Thoracic aorta (tissue), 2 donors: ENCODE results near the gene TSPAN32. TPM values are rescaled to one million over a fixed set of nuclear protein-coding genes. Genes with fewer than 3 reads are reported as not detected.

Experiments used
- ATAC-seq: fragments of 150-250 bp; one replicate; pipeline ENCODE4 v1.8.0; 2017; ENCODE audit warnings: low read depth; ENCODE audit not compliant: insufficient number of reproducible peaks, low FRiP score
- DNase-seq: peaks from one replicate; pipeline ENCODE4 v3.0.0-alpha.2; 2020; ENCODE audit warnings: low spot score
- H3K27ac ChIP-seq, 2 donors: fragments of 200-600 bp; sonication (generic); 1 replicate in 1 of 2; 2 replicates in 1 of 2; pipeline ENCODE4 v1.5.1; 2016; ENCODE audit warnings: mild to moderate bottlenecking in 2 of 2, moderate library complexity in 2 of 2
- H3K27me3 ChIP-seq: fragments of 200-600 bp; sonication (generic); replicated peaks from 2 replicates; pipeline ENCODE4 v1.6.0; 2016; ENCODE audit warnings: mild to moderate bottlenecking; ENCODE audit not compliant: insufficient read depth
- H3K36me3 ChIP-seq: fragments of 200-600 bp; sonication (generic); one replicate; pipeline ENCODE4 v1.5.1; 2016
- H3K4me1 ChIP-seq, 2 donors: fragments of 200-600 bp; sonication (generic); 1 replicate in 1 of 2; 2 replicates in 1 of 2; pipeline versions ENCODE4 v1.5.1 to v1.6.0; 2016; ENCODE audit warnings: low read depth in 2 of 2, mild to moderate bottlenecking in 1 of 2; ENCODE audit not compliant: control insufficient read depth in 1 of 2
- H3K4me3 ChIP-seq: fragments of 200-600 bp; sonication (generic); 2 replicates; pipeline ENCODE4 v1.5.1; 2016; ENCODE audit warnings: mild to moderate bottlenecking
- H3K9me3 ChIP-seq: fragments of 200-600 bp; sonication (generic); 2 replicates; pipeline ENCODE4 v1.5.1; 2016
- CTCF ChIP-seq: fragments of 200-600 bp; sonication (generic); IDR thresholded peaks from one replicate; pipeline ENCODE4 v1.5.1; 2019; ENCODE audit warnings: antibody characterized with exemption
- total RNA-seq, 2 donors: library from RNA; depleted of rRNA; stranded (reverse); fragments of >200 nt; gene quantifications; one replicate each; pipeline versions ENCODE4 v1.1.0 to v1.2.3, GENCODE V29; 2016

TSPAN32 gene
- total RNA-seq, 2 donors from 2014 or later: 2.5 to 6.9 TPM

- H3K9me3 ChIP-seq: no peaks in the 10 kb centered on the region
- H3K4me1 ChIP-seq: peaks cover 0 to 4% of the 10 kb centered on the region in 2 donors
- no peak overlapping the region for H3K27ac ChIP-seq
- TF ChIP-seq CTCF: no peak
- no peak overlapping the region for H3K4me3 ChIP-seq
- H3K27me3 ChIP-seq: no peaks in the 10 kb centered on the region
- no peaks in the 10 kb centered on the region for H3K36me3 ChIP-seq
- DNase-seq (no peak), ATAC-seq (no peak)
Measured at GRCh38 chr11:2320568-2321310, 18.9 kb downstream of the TSPAN32 start.

- no peaks in the 10 kb centered on the region for H3K9me3 ChIP-seq
- H3K4me1 ChIP-seq: peaks cover 0 to 5% of the 10 kb centered on the region in 2 donors
- no peaks in the 10 kb centered on the region for H3K27me3 ChIP-seq
- ATAC-seq (no peak), DNase-seq (no peak)
- H3K4me3 ChIP-seq: no peak overlapping the region
- TF ChIP-seq CTCF: no peak
- no peak overlapping the region for H3K27ac ChIP-seq
- H3K36me3 ChIP-seq: no peaks in the 10 kb centered on the region
Measured at GRCh38 chr11:2321311-2321683, 19.5 kb downstream of the TSPAN32 start.

- no peaks in the 10 kb centered on the region for H3K36me3 ChIP-seq
- no peak overlapping the region for H3K4me3 ChIP-seq
- DNase-seq (no peak), ATAC-seq (no peak)
- H3K9me3 ChIP-seq: no peaks in the 10 kb centered on the region
- no peaks in the 10 kb centered on the region for H3K27me3 ChIP-seq
- H3K27ac ChIP-seq: no peak overlapping the region
- no peak for TF ChIP-seq CTCF
- H3K4me1 ChIP-seq: peaks cover 0 to 5% of the 10 kb centered on the region in 2 donors
Measured at GRCh38 chr11:2325123-2325522, 23.3 kb downstream of the TSPAN32 start.

GRCh38 chr11:2325719-2326118 is 23.9 kb downstream of the TSPAN32 start:
- TF ChIP-seq CTCF: no peak
- Histone ChIP-seq H3K4me3 (no peak overlapping the region), H3K36me3 (no peaks in the 10 kb centered on the region), H3K9me3 (no peaks in the 10 kb centered on the region), H3K27me3 (no peaks in the 10 kb centered on the region), H3K27ac (no peak overlapping the region), H3K4me1 (peaks cover 0 to 5% of the 10 kb centered on the region in 2 donors)
- no peak for DNase-seq
- no peak for ATAC-seq

- H3K4me3 ChIP-seq: no peak overlapping the region
- H3K9me3 ChIP-seq: no peaks in the 10 kb centered on the region
- H3K4me1 ChIP-seq: peaks cover 0 to 5% of the 10 kb centered on the region in 2 donors
- no peaks in the 10 kb centered on the region for H3K27me3 ChIP-seq
- DNase-seq: no peak
- TF ChIP-seq CTCF: no peak
- ATAC-seq: no peak
- no peaks in the 10 kb centered on the region for H3K36me3 ChIP-seq
- no peak overlapping the region for H3K27ac ChIP-seq
Measured at GRCh38 chr11:2327032-2327431, 25.2 kb downstream of the TSPAN32 start.
